ES-I3 (cell line): ENCODE data around the gene TLK2.

Experiments used
- H3K36me3 ChIP-seq: 2 replicates; pipeline ENCODE4 v1.6.1; 2013; ENCODE audit warnings: mild to moderate bottlenecking, low read length, control low read depth, moderate library complexity; ENCODE audit not compliant: insufficient read depth
- H3K4me1 ChIP-seq: 2 replicates; pipeline ENCODE4 v1.6.1; 2013; ENCODE audit warnings: mild to moderate bottlenecking, control low read depth, low read length; ENCODE audit not compliant: insufficient read depth
- H3K9ac ChIP-seq: 2 replicates; pipeline ENCODE4 v1.6.1; 2013; ENCODE audit warnings: low read depth, mild to moderate bottlenecking, low read length, moderate library complexity
- H3K9me3 ChIP-seq: 2 replicates; pipeline ENCODE4 v1.6.1; 2013; ENCODE audit warnings: mild to moderate bottlenecking, low read length, moderate library complexity; ENCODE audit not compliant: control insufficient read depth, insufficient read depth

TLK2 gene

GRCh38 chr17:62650587-62650986, 172.0 kb downstream of the TLK2 start:
- Histone ChIP-seq H3K9ac (no peak overlapping the region), H3K4me1 (peaks cover 19% of the 10 kb centered on the region; the same call in 1 of the 2 replicates), H3K36me3 (no peaks in the 10 kb centered on the region), H3K9me3 (no peaks in the 10 kb centered on the region)

- no peaks in the 10 kb centered on the region for H3K9me3 ChIP-seq
- no peaks in the 10 kb centered on the region for H3K36me3 ChIP-seq
- H3K9ac ChIP-seq: peak overlapping the region; percentile 88
- H3K4me1 ChIP-seq: peaks cover 19% of the 10 kb centered on the region; the same call in 1 of the 2 replicates
These were observed 173.8 kb downstream of the TLK2 start for GRCh38 chr17:62652251-62653001.

GRCh38 chr17:62653002-62653825, 174.6 kb downstream of the TLK2 start:
- peaks cover 19% of the 10 kb centered on the region; the same call in 1 of the 2 replicates for H3K4me1 ChIP-seq
- H3K9ac ChIP-seq: peak overlapping the region; percentile 88
- no peaks in the 10 kb centered on the region for H3K36me3 ChIP-seq
- H3K9me3 ChIP-seq: no peaks in the 10 kb centered on the region

- Histone ChIP-seq H3K9ac (no peak overlapping the region), H3K9me3 (no peaks in the 10 kb centered on the region), H3K4me1 (peaks cover 13% of the 10 kb centered on the region; the same call in 1 of the 2 replicates), H3K36me3 (no peaks in the 10 kb centered on the region)
These were observed 175.5 kb downstream of the TLK2 start for GRCh38 chr17:62653826-62654761.

GRCh38 chr17:62655656-62656055, 177.0 kb downstream of the TLK2 start:
- H3K4me1 ChIP-seq: peaks cover 13% of the 10 kb centered on the region; the same call in 1 of the 2 replicates
- no peak overlapping the region for H3K9ac ChIP-seq
- H3K36me3 ChIP-seq: no peaks in the 10 kb centered on the region
- H3K9me3 ChIP-seq: peaks cover 6% of the 10 kb centered on the region; the same call in 1 of the 2 replicates

- no peak overlapping the region for H3K9ac ChIP-seq
- H3K9me3 ChIP-seq: peaks cover 10% of the 10 kb centered on the region; the same call in 1 of the 2 replicates
- no peaks in the 10 kb centered on the region for H3K36me3 ChIP-seq
These were observed 177.8 kb downstream of the TLK2 start for GRCh38 chr17:62656446-62656845.

GRCh38 chr17:62657145-62657665, 178.6 kb downstream of the TLK2 start:
- H3K9ac ChIP-seq: no peak overlapping the region
- H3K9me3 ChIP-seq: peaks cover 10% of the 10 kb centered on the region; the same call in 1 of the 2 replicates
- peaks cover 13% of the 10 kb centered on the region; the same call in 1 of the 2 replicates for H3K4me1 ChIP-seq
- no peaks in the 10 kb centered on the region for H3K36me3 ChIP-seq

More at GRCh38 chr17:62656446-62656845, 177.8 kb downstream of the TLK2 start:
- peaks cover 13% of the 10 kb centered on the region; the same call in 1 of the 2 replicates for H3K4me1 ChIP-seq

GRCh38 chr17:62657690-62658089, 179.1 kb downstream of the TLK2 start:
- peaks cover 10% of the 10 kb centered on the region; the same call in 1 of the 2 replicates for H3K9me3 ChIP-seq
- H3K36me3 ChIP-seq: no peaks in the 10 kb centered on the region
- peaks cover 13% of the 10 kb centered on the region; the same call in 1 of the 2 replicates for H3K4me1 ChIP-seq
- no peak overlapping the region for H3K9ac ChIP-seq

GRCh38 chr17:62658136-62658920, 179.7 kb downstream of the TLK2 start:
- peaks cover 10% of the 10 kb centered on the region; the same call in 1 of the 2 replicates for H3K9me3 ChIP-seq
- peaks cover 11% of the 10 kb centered on the region; the same call in 1 of the 2 replicates for H3K4me1 ChIP-seq
- no peak overlapping the region for H3K9ac ChIP-seq
- H3K36me3 ChIP-seq: no peaks in the 10 kb centered on the region

GRCh38 chr17:62660629-62661118, 182.0 kb downstream of the TLK2 start:
- no peaks in the 10 kb centered on the region for H3K36me3 ChIP-seq
- no peak overlapping the region for H3K9ac ChIP-seq
- no peaks in the 10 kb centered on the region for H3K4me1 ChIP-seq
- peaks cover 10% of the 10 kb centered on the region; the same call in 1 of the 2 replicates for H3K9me3 ChIP-seq

- H3K9ac ChIP-seq: no peak overlapping the region
- H3K4me1 ChIP-seq: no peaks in the 10 kb centered on the region
- no peaks in the 10 kb centered on the region for H3K36me3 ChIP-seq
- H3K9me3 ChIP-seq: peaks cover 10% of the 10 kb centered on the region; the same call in 1 of the 2 replicates
These were observed 182.7 kb downstream of the TLK2 start for GRCh38 chr17:62661337-62661736.

- no peaks in the 10 kb centered on the region for H3K4me1 ChIP-seq
- 0 out of 2 replicates have a peak, but pooled peaks cover 3% of the 10 kb centered on the region for H3K36me3 ChIP-seq
- peaks cover 10% of the 10 kb centered on the region; the same call in 1 of the 2 replicates for H3K9me3 ChIP-seq
- no peak overlapping the region for H3K9ac ChIP-seq
These were observed 184.2 kb downstream of the TLK2 start for GRCh38 chr17:62662855-62663254.
